ENCODE results near the gene GADD45A.

- TF ChIP-seq, protein P1, sequence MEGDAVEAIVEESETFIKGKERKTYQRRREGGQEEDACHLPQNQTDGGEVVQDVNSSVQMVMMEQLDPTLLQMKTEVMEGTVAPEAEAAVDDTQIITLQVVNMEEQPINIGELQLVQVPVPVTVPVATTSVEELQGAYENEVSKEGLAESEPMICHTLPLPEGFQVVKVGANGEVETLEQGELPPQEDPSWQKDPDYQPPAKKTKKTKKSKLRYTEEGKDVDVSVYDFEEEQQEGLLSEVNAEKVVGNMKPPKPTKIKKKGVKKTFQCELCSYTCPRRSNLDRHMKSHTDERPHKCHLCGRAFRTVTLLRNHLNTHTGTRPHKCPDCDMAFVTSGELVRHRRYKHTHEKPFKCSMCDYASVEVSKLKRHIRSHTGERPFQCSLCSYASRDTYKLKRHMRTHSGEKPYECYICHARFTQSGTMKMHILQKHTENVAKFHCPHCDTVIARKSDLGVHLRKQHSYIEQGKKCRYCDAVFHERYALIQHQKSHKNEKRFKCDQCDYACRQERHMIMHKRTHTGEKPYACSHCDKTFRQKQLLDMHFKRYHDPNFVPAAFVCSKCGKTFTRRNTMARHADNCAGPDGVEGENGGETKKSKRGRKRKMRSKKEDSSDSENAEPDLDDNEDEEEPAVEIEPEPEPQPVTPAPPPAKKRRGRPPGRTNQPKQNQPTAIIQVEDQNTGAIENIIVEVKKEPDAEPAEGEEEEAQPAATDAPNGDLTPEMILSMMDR (IDR thresholded peaks at IDR 0.05; ENCODE audit: low read length), result no peak
- no peak for TF ChIP-seq EZH2 (optimal IDR thresholded peaks at IDR 0.05; ENCODE audit: low read depth, low read length)
Observed at GRCh38 chr1:67647814-67648358, 37.1 kb upstream of the GADD45A start.
